ENCODE results near the gene GSAP. TPM values are rescaled to one million over a fixed set of nuclear protein-coding genes. Genes with fewer than 3 reads are reported as not detected.
A peak's percentile ranks its signal among the peaks of the same experiment; 100 is the strongest.

The GSAP gene
- total and polyA plus RNA-seq, 12 donors = 1.7 to 23.7 (median 7.9) TPM

DNA sequence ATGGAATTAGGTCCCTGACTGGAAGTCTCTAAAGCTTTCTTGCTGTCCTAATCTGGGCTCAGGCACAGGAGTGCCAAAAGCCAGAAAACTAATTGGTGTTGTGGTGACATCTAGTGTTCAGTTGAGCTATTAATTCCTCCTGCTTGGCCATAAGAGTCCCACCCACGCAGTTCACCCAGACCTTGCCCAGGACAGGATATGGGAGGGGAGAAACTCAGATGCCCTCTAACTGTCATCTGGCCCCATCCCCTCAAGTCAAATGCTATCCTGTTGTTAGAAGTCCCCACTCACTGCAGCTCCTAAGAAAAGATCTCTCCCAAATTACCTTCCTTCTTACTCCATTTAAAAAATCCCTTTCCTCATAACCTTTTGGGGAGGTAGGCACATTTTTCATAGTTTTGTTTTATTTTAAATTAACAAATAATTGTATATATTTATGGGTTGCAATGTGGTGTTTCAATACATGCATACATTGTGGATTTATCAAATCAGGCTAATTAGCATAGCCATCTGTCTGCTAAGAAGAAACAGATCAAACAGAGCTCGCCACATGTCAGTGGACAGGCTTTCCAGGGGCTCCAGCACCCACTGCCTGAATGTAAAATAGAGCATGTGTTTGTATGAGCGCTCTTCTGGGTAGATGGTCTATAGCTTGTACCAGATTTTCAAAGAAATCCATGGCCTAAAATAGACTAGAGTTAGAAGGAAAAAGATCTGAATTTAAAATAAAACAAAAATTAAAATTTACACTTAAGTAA is 84.0 kb downstream of the GSAP start:
- Histone ChIP-seq H3K4me3 (no peak overlapping the region), H3K27ac (peak overlapping the region in 2 of 10 donors; percentile 2 to 3), H3K27me3 (no peaks in the 10 kb centered on the region), H3K4me1 (peaks cover 11 to 68% (median 49%) of the 10 kb centered on the region in 9 donors), H3K36me3 (peaks cover 0 to 5% (median 0%) of the 10 kb centered on the region in 9 donors), H3K9me3 (no peaks in the 10 kb centered on the region)
- intact Hi-C loops (cut with DNase I) = loop anchor here in 7 of 10 donors (5.0 to 10.0 kb wide), 6 partner anchors 75 to 210 kb away; partner anchors contain the start of gene CCDC146 (in 2 of the 7)
- TF ChIP-seq CTCF (IDR thresholded peaks at IDR 0.05) = peak; percentile 54 to 85 (median 73)
- WGBS, 2 donors = 56 to 62% methylated on average over 3 of the region's 3 CpGs
- DNase-seq = peak; percentile 27 to 85
- ATAC-seq = peak; percentile 89 to 96 (median 92)

GRCh38 chr7:77330169-77330882 is 85.8 kb downstream of the GSAP start:
- H3K4me3 ChIP-seq = no peak overlapping the region
- H3K9me3 ChIP-seq = no peaks in the 10 kb centered on the region
- peak in 1 of 2 donors; percentile 50 for DNase-seq
- H3K36me3 ChIP-seq = peaks cover 0 to 13% (median 0%) of the 10 kb centered on the region in 9 donors
- ATAC-seq = peak in 6 of 8 donors; percentile 23 to 73 (median 58)
- no peak for TF ChIP-seq CTCF (IDR thresholded peaks at IDR 0.05)
- intact Hi-C loops (cut with DNase I) = loop anchor here in 7 of 10 donors (5.0 to 10.0 kb wide), 6 partner anchors 73 to 208 kb away; partner anchors contain the start of gene CCDC146 (in 2 of the 7)
- peak overlapping the region in 9 of 10 donors; percentile 20 to 85 (median 62) for H3K27ac ChIP-seq
- WGBS, 2 donors = 69 to 86% methylated on average over 6 of the region's 6 CpGs
- peaks cover 11 to 57% (median 51%) of the 10 kb centered on the region in 9 donors for H3K4me1 ChIP-seq
- H3K27me3 ChIP-seq = no peaks in the 10 kb centered on the region

- DNase-seq (no peak), ATAC-seq (no peak)
- Histone ChIP-seq H3K36me3 (peaks cover 0 to 13% (median 0%) of the 10 kb centered on the region in 9 donors), H3K9me3 (no peaks in the 10 kb centered on the region), H3K4me3 (no peak overlapping the region), H3K27ac (peak overlapping the region in 9 of 10 donors; percentile 20 to 85 (median 62)), H3K4me1 (peaks cover 11 to 57% (median 51%) of the 10 kb centered on the region in 9 donors), H3K27me3 (no peaks in the 10 kb centered on the region)
- intact Hi-C loops (cut with DNase I) = loop anchor here in 9 of 10 donors (5.0 to 10.0 kb wide), 8 partner anchors 72 to 207 kb away; partner anchors contain the start of gene CCDC146 (in 4 of the 9)
- TF ChIP-seq CTCF (IDR thresholded peaks at IDR 0.05) = no peak
- 95 to 99% methylated on average over 4 of the region's 4 CpGs for WGBS, 2 donors
These were observed 86.5 kb downstream of the GSAP start for GRCh38 chr7:77329466-77330168.
